GM23248 (cell line): ENCODE results near the gene ETNPPL.

ENCODE experiments used
- EZH2 ChIP-seq: fragments of 200-600 bp; sonication (generic); IDR thresholded peaks from 2 replicates; pipeline ENCODE4 v1.6.1; 2018; ENCODE audit warnings: antibody characterized with exemption, mild to moderate bottlenecking; ENCODE audit not compliant: insufficient read depth, poor library complexity, severe bottlenecking
- EZH2phosphoT487 ChIP-seq: fragments of 200-600 bp; sonication (generic); IDR thresholded peaks from 2 replicates; pipeline ENCODE4 v1.6.1; 2018; ENCODE audit warnings: antibody characterized with exemption, moderate library complexity, mild to moderate bottlenecking, low read depth; ENCODE audit not compliant: insufficient read depth

GRCh38 chr4:108709722-108710121, 53.1 kb downstream of the ETNPPL start:
- TF ChIP-seq EZH2 (no peak), EZH2phosphoT487 (no peak)
